ENCODE data around the gene SUFU. TPM values are rescaled to one million over a fixed set of nuclear protein-coding genes. Genes with fewer than 3 reads are reported as not detected.

The SUFU gene
- total RNA-seq, 1 experiment from 2014 or later: 6.3 TPM

- intact Hi-C loops (cut with micrococcal nuclease): no loop called here
- DNase-seq (ENCODE audit: unreplicated experiment): no peak
- Mint-ChIP-seq H3K9me3 (ENCODE audit: unreplicated experiment) (no peaks in the 10 kb centered on the region), H3K36me3 (ENCODE audit: insufficient read depth, unreplicated experiment) (peaks cover 7% of the 10 kb centered on the region), H3K4me1 (ENCODE audit: insufficient read depth, unreplicated experiment) (peaks cover 29% of the 10 kb centered on the region), H3K4me3 (ENCODE audit: unreplicated experiment) (no peak overlapping the region), H3K27me3 (ENCODE audit: insufficient read depth, unreplicated experiment) (no peaks in the 10 kb centered on the region), H3K27ac (ENCODE audit: low read depth, unreplicated experiment) (no peak overlapping the region)
- no peak for TF ChIP-seq CTCF (IDR thresholded peaks at IDR 0.05; ENCODE audit: unreplicated experiment)
- POLR2A ChIA-PET: interaction anchor here (1.3 to 1.4 kb wide), 2 partner anchors 45 to 64 kb away, joined by 3 to 7 read pairs; partner anchors contain the start of gene ACTR1A
- CTCF ChIA-PET: interaction anchor here (1.3 to 1.8 kb wide), 2 partner anchors 21 to 38 kb away, joined by 4 to 5 read pairs; partner anchors contain the start of gene FBXL15
- BruUV-seq (replicated peaks): no TSS peak
These were observed 46.1 kb upstream of the SUFU start for GRCh38 chr10:102457591-102458150.

- TF ChIP-seq CTCF (IDR thresholded peaks at IDR 0.05; ENCODE audit: unreplicated experiment): no peak
- CTCF ChIA-PET: interaction anchor here (0.7 kb wide), 1 partner anchor 64 kb away, joined by 3 read pairs; no protein-coding TSS in a partner anchor
- DNase-seq (ENCODE audit: unreplicated experiment): no peak
- Mint-ChIP-seq H3K27ac (ENCODE audit: low read depth, unreplicated experiment) (no peak overlapping the region), H3K4me3 (ENCODE audit: unreplicated experiment) (no peak overlapping the region), H3K27me3 (ENCODE audit: insufficient read depth, unreplicated experiment) (no peaks in the 10 kb centered on the region), H3K36me3 (ENCODE audit: insufficient read depth, unreplicated experiment) (no peaks in the 10 kb centered on the region), H3K4me1 (ENCODE audit: insufficient read depth, unreplicated experiment) (peaks cover 22% of the 10 kb centered on the region), H3K9me3 (ENCODE audit: unreplicated experiment) (no peaks in the 10 kb centered on the region)
- intact Hi-C loops (cut with micrococcal nuclease): no loop called here
- no TSS peak for BruUV-seq (replicated peaks)
- POLR2A ChIA-PET: interaction anchor here (1.3 kb wide), 1 partner anchor 44 kb away, joined by 3 read pairs; the partner anchor contains the start of gene ACTR1A
These were observed 45.1 kb upstream of the SUFU start for GRCh38 chr10:102458656-102459055.

GRCh38 chr10:102460836-102461186 lies 43.0 kb upstream of the SUFU start:
- Mint-ChIP-seq H3K27ac (ENCODE audit: low read depth, unreplicated experiment) (no peak overlapping the region), H3K4me1 (ENCODE audit: insufficient read depth, unreplicated experiment) (peaks cover 19% of the 10 kb centered on the region), H3K9me3 (ENCODE audit: unreplicated experiment) (no peaks in the 10 kb centered on the region), H3K27me3 (ENCODE audit: insufficient read depth, unreplicated experiment) (no peaks in the 10 kb centered on the region), H3K4me3 (ENCODE audit: unreplicated experiment) (peak overlapping the region; percentile 92), H3K36me3 (ENCODE audit: insufficient read depth, unreplicated experiment) (no peaks in the 10 kb centered on the region)
- POLR2A ChIA-PET: interaction anchor here (0.7 to 4.4 kb wide), 12 partner anchors 10 to 309 kb away, joined by 3 to 77 read pairs (median 6); partner anchors contain the start of genes ACTR1A, C10orf95, CUEDC2 and NFKB2
- TF ChIP-seq CTCF (IDR thresholded peaks at IDR 0.05; ENCODE audit: unreplicated experiment): no peak
- DNase-seq (ENCODE audit: unreplicated experiment): no peak
- BruUV-seq (replicated peaks): no TSS peak
- CTCF ChIA-PET: interaction anchor here (0.6 to 2.4 kb wide), 5 partner anchors 10 to 41 kb away, joined by 3 to 11 read pairs (median 9); partner anchors contain the start of genes ACTR1A and C10orf95
- intact Hi-C loops (cut with micrococcal nuclease): loop anchor here (2.0 kb wide), 1 partner anchor 42 kb away; the partner anchor contains the start of genes ACTR1A and SUFU

GRCh38 chr10:102461187-102462054 lies 42.4 kb upstream of the SUFU start:
- POLR2A ChIA-PET: interaction anchor here (0.6 to 4.4 kb wide), 16 partner anchors 10 to 309 kb away, joined by 3 to 77 read pairs (median 4); partner anchors contain the start of genes ACTR1A, C10orf95, CUEDC2 and NFKB2
- TF ChIP-seq CTCF (IDR thresholded peaks at IDR 0.05; ENCODE audit: unreplicated experiment): no peak
- Mint-ChIP-seq H3K36me3 (ENCODE audit: insufficient read depth, unreplicated experiment) (no peaks in the 10 kb centered on the region), H3K4me3 (ENCODE audit: unreplicated experiment) (peak overlapping the region; percentile 92), H3K9me3 (ENCODE audit: unreplicated experiment) (no peaks in the 10 kb centered on the region), H3K27ac (ENCODE audit: low read depth, unreplicated experiment) (peak overlapping the region; percentile 63), H3K4me1 (ENCODE audit: insufficient read depth, unreplicated experiment) (peaks cover 15% of the 10 kb centered on the region), H3K27me3 (ENCODE audit: insufficient read depth, unreplicated experiment) (no peaks in the 10 kb centered on the region)
- intact Hi-C loops (cut with micrococcal nuclease): loop anchor here (2.0 kb wide), 1 partner anchor 41 kb away; the partner anchor contains the start of genes ACTR1A and SUFU
- CTCF ChIA-PET: interaction anchor here (0.5 to 2.4 kb wide), 9 partner anchors 10 to 43 kb away, joined by 3 to 11 read pairs (median 5); partner anchors contain the start of genes ACTR1A, C10orf95 and FBXL15
- peak; percentile 95 for DNase-seq (ENCODE audit: unreplicated experiment)
- no TSS peak for BruUV-seq (replicated peaks)
